GM18502 (cell line): ENCODE results near the gene PODXL.
"Not testable (repeated sequence)": the region's sequence is repeated elsewhere in the genome, so short reads cannot be mapped to it uniquely, and the experiment has no call there.

Experiments
- ATAC-seq: cut with Tn5 transposase; IDR thresholded peaks from one replicate; pipeline ENCODE4 v1.9.1; 2021; ENCODE audit warnings: mild to moderate bottlenecking; ENCODE audit not compliant: unreplicated experiment, poor library complexity

PODXL gene

DNA sequence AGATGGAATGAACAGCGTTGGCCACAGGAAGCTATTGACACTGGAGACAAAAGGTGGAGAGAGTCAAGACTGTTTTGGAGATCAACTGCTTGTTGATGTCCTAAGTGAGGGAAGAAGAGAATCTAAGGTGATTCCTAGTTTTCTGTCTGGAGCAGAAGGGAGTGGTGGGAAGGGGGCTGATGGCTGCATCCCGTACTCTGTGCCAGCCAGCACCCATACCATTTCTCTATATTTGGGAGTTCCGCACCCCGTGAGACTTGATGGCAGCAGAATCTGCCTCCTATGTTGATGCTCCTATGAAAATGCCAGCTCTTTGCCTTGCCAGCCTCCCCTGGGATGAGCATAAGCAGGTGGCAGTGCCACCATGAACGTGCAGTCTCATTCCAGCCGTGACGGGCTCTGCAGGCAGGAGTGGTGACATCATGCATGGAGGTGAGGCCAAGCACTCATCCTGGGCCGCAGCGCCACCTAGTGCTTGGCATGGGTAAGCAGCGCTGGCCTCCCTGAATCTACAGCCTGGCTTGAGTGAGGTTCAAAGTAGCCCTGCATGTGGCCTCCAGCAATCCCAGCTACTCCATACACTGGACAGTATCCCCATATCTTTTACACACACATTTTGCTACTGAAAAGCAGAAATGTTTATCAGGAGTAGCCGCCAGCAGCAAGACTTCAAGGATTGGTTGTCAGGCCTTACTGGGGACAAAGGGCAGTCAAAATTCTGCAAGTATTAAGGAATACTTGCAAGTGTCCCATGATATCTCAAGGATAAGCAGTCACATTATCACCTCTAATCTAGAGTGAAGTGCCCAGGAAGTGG, 43.0 kb downstream of the PODXL start:
- ATAC-seq, result peak; percentile 98

DNA sequence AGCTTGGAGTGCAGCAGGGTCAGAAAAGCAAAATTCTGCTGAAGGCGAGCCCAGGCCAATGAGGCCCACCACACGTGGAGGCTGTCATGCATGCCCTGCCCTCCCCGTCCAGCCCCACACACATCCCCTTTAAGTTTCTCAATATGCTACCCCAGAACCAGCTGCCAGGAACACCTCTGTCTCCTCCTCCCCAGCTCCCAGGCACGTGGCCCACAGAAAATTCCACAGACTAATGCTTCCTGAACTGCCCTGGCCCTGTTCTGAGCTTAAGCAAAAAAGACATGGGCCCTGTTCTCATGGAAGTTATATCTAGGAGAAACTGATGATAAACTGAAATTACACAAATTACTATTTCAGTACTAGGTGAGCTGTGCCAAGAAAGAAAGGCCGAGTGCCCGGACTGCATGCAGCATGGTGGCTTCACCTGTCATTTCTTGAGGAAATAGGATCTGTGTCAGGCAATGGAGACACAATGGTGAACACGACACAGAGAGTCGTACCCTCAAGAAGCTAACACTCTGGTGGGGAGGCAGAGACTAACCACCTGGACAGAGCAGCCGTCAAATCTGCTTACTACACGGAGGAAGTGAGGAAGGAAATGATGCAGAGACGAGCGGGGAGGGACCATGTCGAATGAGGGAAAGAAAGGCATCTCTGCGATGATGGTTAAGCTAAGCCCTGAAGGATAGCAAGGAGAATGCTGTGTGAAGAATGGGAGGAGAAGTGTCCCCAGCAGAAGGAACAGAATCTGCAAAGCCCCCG, 44.5 kb downstream of the PODXL start:
- no peak for ATAC-seq

DNA sequence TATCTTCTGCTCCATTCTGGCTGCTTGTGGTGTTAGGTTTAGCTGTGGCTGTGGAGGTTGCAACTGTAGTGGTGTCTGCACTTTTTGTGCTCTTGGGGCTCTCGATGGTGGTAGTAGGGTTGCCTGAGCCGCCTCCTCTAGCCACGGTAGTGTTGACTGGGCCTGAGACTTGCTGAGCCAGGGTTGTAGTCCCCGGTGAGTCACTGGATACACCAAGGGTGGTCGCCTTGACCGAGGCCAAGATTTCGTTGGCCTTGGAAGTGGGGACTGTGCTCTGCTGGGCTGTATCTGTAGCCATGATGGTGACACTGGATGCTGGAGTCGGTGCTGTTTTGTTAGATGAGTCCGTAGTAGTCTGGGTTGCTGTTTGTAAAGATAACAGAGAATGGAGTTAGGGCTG, 45.4 kb downstream of the PODXL start:
- no peak for ATAC-seq

DNA sequence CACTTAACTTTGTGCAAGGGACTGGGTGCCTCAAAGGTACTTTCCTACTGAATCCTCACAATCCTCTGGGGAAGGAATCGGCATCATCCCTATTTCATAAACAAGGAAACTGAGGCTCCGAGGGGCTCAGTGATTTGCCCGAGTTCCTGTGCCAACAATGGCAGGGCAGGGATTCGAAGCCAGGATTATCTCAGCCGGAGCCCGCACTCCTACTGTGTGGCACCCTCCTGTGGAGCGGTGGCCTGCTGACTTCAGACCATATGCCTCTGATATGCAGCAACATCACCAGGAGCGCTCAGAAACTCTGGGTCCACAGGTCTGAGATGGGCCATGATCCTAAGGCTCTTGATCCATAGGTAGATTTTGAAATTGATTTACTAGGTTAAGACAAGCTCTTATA, 46.6 kb downstream of the PODXL start:
- ATAC-seq, result no peak

DNA sequence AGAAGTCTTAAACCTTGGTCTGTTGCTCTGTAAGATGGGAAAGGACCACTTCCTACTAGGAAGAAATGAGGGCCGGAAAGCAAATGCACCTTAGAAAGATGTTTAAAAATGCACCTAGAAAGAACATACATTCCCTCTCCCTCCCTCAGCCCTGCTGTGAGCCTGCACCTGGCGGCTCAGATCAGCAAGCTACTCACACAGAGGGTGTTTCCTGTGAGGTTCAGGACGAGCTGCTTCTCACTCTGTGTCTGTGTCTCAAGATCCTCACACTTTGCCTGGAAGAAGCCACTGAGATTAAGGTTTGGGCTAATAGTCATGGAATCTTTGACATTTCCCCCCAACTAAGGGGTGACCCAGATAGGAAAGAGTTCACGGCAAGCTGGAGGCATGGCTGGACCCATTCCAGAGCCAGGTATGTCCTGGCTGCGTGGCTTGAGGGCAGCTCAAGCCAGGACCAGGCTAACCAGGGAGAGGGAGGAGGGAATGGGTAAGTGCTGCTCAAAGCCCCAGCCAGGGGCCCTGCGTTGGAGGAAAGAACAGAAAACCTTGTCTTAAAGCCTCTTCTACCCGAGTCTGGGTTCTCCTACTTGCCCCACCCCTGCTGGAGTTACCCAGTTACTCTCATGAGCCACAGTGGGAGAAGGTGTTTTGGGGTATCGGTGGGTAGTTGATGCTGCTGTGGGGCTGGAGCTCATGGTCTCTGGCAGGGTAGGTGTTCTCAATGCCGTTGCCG, 47.5 kb downstream of the PODXL start:
- ATAC-seq, result no peak

DNA sequence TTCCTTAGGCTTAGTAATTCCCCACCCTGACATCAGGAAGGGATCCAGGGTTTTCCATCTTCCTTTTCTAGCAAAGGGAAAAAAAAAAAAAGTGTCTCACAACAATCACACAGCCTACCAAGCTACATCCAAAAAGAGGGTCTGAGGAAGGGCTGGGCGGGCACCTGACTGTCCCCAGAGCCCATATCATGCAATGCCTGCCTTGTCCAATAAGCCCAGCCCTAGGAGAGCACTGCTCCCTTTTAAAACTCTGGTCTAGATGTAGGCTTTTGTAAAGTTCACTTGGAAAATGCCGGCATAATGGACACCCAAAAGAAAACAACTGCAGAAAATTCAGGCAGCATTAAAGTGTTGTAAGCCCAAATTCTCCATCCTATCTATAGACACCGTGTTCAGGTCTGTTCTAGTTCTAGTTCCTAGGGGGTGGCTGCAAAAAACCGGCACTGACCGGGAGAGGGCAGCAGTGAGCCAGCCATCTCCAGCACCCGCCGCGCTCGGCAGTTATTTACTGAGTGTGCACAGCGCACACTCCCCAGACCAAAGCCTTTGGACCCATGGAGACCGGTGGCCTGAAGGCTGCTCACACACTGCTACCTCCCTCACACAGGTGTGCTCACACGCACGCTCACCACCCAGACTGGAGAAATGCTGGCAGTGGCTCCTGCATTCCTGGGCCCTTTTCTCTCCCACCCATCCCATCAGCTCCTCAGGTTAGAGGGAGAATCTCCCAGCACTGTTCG, 48.7 kb downstream of the PODXL start:
- ATAC-seq, result peak; percentile 78

DNA sequence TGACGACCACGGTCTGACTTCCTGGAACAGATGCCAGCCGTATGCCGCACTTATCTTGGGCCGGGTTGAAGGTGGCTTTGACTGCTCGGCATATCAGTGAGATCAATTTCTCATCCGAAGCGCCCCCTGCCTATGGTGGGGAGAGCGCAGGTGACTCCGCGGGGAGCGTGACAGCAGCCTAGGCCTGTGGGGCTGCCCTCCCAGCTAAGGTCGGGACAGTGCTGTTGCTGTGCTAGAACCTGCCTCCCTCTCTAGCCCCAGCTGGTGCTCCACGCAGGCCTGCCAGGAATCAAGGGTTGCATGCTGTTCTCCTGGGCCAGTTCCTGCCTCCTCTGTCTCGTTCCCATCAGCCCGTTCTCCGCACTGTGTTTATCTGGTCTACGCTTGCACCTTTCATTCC, 49.8 kb downstream of the PODXL start:
- no peak for ATAC-seq

DNA sequence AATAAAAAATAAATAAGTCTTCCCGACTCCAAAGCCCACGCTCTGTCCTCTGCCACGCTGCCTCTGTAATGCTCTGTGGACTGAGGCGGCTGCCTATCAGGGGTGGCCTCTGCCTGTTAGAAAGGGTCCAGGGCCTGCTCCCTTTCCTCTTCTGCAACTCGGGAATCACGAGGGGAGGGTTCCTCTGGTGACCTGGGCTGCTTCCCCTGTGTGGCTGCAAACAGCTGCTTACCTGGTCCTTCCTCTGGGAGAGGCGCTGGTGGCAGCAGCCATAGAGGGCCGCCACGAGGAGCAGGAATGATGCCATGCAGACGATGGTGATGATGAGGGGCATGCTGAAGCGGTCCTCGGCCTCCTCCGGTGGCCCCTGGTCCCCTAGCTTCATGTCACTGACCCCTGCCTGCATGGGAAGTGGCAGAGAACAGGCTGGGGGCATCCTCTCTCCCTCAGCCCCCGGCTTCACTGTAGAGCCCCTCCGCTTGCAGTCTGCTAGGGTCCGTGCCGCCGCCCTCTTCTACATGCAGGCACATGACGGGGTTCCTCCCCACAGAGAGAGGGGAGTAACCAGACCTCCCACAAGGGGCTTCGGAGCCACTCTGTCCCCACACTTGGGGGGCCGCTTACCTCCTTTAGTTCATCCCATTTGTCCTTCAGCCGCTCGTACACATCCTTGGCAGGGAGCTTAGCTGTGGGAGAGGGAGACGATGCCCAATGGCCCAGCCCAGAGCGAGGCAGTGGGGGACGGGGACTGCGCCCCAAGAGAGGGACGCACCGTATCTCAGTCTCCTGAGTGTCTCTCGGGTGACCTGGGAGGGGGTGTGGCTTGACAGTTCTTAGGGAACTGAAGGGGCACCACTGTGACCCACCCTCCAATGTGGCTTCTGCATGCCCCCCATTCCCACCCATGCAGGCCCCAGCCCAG, 50.5 kb downstream of the PODXL start:
- ATAC-seq, result no peak

DNA sequence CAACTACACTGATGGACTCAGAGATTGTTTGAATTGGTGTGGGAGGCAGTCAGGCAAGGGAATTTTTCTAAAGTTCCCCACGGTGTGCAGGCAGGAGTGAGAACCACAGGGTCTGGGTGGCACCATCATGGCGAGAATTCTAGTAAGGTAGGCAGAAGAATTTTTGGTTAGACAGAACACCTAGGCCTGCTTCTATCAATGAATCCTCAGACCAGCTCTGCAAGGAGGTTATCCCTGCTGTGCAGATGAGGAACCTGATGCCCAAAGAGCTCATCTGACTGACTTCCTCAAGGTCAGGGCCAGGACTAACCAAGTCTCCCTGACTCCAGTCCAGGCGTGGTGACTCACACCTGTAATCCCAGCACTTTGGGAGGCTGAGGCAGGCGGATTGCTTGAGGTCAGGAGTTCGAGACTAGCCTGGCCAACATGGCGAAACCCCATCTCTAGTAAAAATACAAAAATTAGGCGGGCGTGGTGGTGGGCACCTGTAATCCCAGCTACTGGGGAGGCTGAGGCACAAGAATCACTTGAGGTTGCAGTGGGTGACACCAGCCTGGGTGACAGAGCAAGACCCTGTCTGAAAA, 51.3 kb downstream of the PODXL start:
- ATAC-seq, result not testable (repeated sequence)

DNA sequence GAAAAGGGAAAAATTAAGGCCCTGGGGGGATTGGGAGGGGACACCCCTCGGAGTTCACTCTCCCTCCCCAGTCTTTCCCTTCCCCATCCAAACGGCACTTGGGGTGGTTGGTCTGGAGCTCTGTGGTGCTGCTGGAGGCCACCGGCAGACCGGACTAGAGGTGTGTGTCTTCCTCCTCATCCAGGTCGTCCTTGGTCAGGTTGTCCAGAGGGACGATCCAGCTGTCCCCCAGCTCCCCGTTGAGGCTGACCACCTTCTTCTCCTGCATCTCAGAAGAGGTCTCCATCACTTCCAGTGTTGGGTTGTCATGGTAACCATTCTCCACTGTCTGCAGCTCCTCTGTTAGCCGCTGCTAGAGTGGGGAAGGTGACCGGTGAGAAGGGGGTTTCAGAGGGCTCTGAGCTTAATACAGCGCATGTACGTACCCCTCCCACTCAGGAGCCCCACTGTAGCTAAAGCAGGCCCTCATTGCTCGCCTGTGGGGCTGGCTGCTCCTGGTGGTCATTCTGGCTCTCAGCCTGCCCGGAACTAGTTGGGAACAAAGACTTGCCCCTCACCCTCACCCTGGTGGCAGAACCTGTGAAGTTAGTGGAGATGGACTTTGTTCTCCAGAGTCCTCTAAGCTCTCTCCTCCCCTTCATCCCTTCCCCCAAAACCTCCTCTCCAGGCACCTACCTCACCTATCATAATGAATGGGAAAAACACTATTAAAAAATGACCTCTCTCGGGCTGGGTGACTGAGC, 52.1 kb downstream of the PODXL start:
- no peak for ATAC-seq

DNA sequence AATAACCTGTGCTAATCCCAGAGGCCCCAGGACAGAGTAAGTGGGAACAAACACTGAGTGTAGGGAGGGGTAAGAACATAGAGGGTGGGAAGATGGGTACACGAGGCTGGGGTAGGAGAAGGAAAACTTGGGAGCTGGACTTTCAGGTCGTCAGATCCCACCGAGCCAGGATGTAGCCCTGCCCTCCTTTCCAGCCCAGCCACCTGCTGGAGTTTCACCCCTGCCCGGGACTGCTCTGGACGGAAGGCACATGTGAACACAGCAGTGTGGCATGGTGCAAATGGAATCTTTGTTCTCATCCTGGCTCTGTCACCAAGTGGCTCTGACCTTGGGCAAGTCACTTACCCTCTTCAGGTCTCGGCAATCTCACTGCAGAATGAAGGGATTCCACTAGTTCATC, 52.8 kb downstream of the PODXL start:
- ATAC-seq, result no peak

DNA sequence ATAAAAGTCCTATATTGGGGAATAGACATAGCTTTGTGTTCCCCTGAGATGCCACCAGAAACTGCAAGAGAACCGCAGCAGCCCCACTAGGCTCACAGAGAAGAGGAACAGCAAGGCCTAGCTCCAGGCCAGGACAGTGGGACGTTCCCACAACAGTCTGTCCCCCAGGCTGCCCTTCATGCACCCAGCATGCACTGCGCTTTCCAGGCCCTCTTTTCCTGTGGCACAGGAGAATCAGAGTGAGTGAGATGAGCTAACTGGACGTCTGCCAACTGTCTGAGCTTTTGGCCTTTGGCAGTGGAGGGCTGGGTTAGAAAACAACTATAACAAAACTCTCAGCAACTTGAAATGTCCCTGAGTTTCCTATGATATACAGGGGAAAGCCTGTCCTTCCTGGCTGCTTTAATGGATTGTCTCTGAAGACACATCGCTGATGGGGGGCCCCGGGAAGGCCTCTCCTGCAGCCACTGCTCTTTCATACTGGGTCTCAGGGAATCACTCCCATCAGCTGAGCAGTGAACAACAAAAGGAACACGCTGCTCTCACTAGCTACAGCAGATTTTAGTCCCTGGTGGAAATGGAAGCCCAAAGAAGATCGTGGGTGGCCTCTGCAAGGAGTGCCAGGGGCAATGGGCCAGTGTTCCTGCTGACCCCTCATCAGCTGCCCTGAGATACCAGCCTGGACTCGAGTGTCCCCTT, 53.5 kb downstream of the PODXL start:
- no peak for ATAC-seq

DNA sequence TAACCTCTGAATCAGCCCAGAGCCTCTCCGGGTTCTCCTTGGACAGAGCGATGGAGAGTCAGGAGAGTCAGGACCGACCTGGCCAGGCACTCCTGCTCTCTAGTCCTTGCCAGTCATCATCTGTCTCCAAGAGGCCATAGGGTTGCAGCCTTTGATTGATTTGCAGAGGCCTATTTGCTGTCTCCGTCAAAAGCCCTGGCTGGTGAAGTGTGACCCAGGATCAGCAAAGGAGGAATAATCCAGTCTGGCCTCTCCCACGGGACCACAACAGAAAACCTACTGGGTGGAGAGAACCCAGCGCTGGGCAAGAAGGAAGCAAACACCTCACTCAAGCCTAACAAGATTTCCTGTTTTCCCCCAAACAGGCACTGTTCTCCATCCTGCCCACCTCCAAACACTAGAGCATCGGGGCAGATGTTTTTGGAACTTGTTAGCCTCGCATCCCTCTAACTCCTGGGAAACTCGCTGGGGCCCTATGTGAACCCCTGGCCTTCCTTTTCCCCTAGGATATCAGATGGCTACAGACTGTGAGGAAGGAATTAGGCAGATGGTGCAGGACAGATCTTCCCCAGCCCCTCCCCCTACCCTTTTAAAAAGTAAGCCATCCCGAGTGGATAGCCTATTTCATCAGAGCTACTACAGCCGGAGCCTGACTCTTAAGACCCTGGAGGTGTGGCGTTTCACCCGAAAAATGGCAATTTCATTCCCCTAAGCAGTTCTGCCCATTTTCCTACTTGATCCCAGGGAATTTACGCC, 54.3 kb downstream of the PODXL start:
- ATAC-seq, result no peak

DNA sequence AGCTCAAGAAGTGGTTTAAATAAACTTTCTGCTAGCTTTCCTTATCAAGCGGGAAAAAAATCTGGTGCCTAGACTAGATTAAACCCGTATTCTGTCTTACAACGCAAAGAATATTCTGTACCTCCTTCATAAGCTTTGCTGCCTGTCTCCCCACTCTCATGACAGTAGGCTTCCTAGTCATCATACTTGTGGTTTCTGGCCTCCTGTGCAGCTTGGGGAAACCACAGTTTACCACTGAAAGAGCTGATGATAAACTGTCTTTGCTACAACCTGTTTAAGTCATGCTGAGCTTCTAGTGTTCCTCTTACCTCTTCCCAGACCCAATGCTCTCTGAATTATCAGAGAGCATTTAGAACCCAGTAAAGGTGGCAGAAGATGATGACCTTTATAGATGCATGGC, 55.0 kb downstream of the PODXL start:
- ATAC-seq, result peak; percentile 90

DNA sequence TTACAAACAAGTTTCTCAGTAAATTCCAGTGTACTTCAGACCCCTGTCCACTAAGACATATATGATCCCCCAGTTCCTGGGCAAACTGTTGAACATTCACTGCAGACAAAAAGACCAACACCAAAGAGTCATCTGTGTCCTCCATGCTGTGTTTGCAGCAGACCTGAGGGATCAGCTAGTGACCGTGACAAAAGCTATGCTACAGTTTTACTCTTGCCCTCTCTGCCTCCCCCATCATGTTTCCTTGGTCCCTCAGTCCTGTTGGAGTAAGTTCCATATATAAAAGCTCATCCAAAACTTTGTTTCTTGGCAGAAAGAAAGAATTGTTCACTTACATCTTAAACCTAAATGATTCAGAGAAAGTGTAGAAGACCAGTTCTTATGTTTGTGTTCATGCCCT, 56.1 kb downstream of the PODXL start:
- ATAC-seq, result no peak

DNA sequence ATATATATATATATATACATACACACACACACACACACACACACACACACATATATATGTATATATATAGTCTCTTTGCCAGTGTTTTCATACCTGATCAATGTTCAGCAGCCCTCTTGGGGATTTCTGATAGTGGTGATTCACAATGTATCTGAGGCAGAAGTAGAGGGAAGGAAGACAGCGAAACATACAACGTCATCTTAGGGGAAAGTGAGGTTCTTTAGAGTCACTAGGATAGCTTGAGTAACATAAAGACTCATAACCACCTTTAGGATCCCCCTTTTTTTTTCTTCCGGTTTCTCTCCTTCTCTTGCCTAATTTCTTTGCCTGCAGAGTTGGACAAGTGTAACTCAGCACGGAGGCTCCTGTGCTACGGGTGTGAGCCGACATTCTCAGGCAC, 56.6 kb downstream of the PODXL start:
- ATAC-seq, result no peak

DNA sequence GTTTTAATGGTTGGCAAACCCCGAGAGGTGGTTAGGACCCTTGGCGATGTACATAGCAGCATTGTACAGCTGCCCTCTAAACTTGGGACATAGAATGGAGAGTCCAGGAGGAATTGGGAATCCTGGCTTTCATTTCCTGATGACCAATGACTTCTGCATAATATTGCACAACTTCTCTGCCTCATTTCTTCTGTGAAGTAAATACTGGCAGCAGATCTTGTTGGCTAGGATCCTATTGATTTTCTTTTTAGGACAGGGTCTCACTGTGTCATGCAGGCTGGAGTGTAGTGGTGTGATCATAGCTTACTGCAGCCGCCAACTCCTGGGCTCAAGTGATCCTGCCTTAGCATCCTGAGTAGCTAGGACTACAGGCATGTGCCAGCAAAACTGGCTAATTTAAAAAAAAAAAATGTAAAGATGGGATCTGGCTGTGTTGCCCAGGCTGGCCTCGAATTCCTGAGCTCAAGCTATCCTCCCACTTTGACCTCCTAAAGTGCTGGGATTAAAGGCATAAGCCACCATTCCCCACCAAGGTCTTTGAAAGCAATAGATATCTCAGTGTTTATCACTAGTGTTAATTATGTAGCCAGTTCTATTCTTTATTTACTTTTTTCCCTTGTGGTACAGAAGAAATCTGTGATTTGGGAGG, 58.1 kb downstream of the PODXL start:
- ATAC-seq, result no peak
